Kidney epithelial cell (primary cell): ENCODE results near the gene GGCT. TPM values are rescaled to one million over a fixed set of nuclear protein-coding genes. Genes with fewer than 3 reads are reported as not detected.
A peak's percentile ranks its signal among the peaks of the same experiment; 100 is the strongest.

Experiments
- DNase-seq: peaks from one replicate; pipeline ENCODE4 v3.0.0-alpha.2; 2010; ENCODE audit warnings: low read depth
- H3K27me3 ChIP-seq: 2 replicates; pipeline ENCODE4 v1.6.0; 2011; ENCODE audit warnings: low read length; ENCODE audit not compliant: control insufficient read depth, insufficient read depth
- H3K36me3 ChIP-seq: 2 replicates; pipeline ENCODE4 v1.5.1; 2011; ENCODE audit warnings: low read length; ENCODE audit not compliant: control insufficient read depth, insufficient read depth
- H3K4me3 ChIP-seq: 2 replicates; pipeline ENCODE4 v1.5.1; 2011; ENCODE audit warnings: low read depth, mild to moderate bottlenecking, control low read depth, low read length
- CTCF ChIP-seq: IDR thresholded peaks from 2 replicates; pipeline ENCODE4 v1.5.1; 2011; ENCODE audit warnings: mild to moderate bottlenecking, moderate library complexity, low read length, control low read depth, inconsistent platforms; ENCODE audit not compliant: insufficient read depth, poor library complexity, severe bottlenecking
- total RNA-seq: library from RNA; depleted of rRNA; stranded (reverse); fragments of >200 nt; gene quantifications from 2 replicates; pipeline ENCODE4 v1.2.3, GENCODE V29; 2015

The GGCT gene
- total RNA-seq, 1 donor from 2014 or later = 37.8 TPM

- Histone ChIP-seq H3K36me3 (no peaks in the 10 kb centered on the region), H3K27me3 (no peaks in the 10 kb centered on the region), H3K4me3 (no peak overlapping the region)
- no peak for TF ChIP-seq CTCF
- no peak for DNase-seq
These were observed 42.5 kb downstream of the GGCT start for GRCh38 chr7:30462179-30462578.

GRCh38 chr7:30460246-30460633 lies 44.4 kb downstream of the GGCT start:
- DNase-seq = no peak
- no peak overlapping the region for H3K4me3 ChIP-seq
- TF ChIP-seq CTCF = no peak
- no peaks in the 10 kb centered on the region for H3K36me3 ChIP-seq
- H3K27me3 ChIP-seq = no peaks in the 10 kb centered on the region

GRCh38 chr7:30459591-30460245 lies 44.9 kb downstream of the GGCT start:
- no peaks in the 10 kb centered on the region for H3K36me3 ChIP-seq
- peak; percentile 71 for DNase-seq
- no peaks in the 10 kb centered on the region for H3K27me3 ChIP-seq
- H3K4me3 ChIP-seq = no peak overlapping the region
- no peak for TF ChIP-seq CTCF

- H3K27me3 ChIP-seq = no peaks in the 10 kb centered on the region
- TF ChIP-seq CTCF = no peak
- no peaks in the 10 kb centered on the region for H3K36me3 ChIP-seq
- DNase-seq = no peak
- no peak overlapping the region for H3K4me3 ChIP-seq
These were observed 46.3 kb downstream of the GGCT start for GRCh38 chr7:30458311-30458710.

- TF ChIP-seq CTCF = no peak
- DNase-seq = no peak
- H3K27me3 ChIP-seq = no peaks in the 10 kb centered on the region
- H3K36me3 ChIP-seq = no peaks in the 10 kb centered on the region
- no peak overlapping the region for H3K4me3 ChIP-seq
These were observed 50.7 kb downstream of the GGCT start for GRCh38 chr7:30453921-30454320.

GRCh38 chr7:30453016-30453415 lies 51.6 kb downstream of the GGCT start:
- DNase-seq = no peak
- no peaks in the 10 kb centered on the region for H3K27me3 ChIP-seq
- no peak overlapping the region for H3K4me3 ChIP-seq
- H3K36me3 ChIP-seq = no peaks in the 10 kb centered on the region
- no peak for TF ChIP-seq CTCF
